B cell (primary cell): ENCODE measurements around the gene OPHN1. TPM values are rescaled to one million over a fixed set of nuclear protein-coding genes. Genes with fewer than 3 reads are reported as not detected.

Source experiments
- ATAC-seq: fragments of 200-7000 bp; cut with Tn5 transposase; one replicate; pipeline ENCODE4 v1.10.0; 2021; ENCODE audit warnings: low read depth, mild to moderate bottlenecking, moderate number of reproducible peaks, moderate library complexity
- CTCF ChIA-PET: fragments of 350-600 bp; sonication (Branson Sonifier 250); formaldehyde crosslinking; loops from one replicate; lab custom pipeline; 2021; ENCODE audit warnings: antibody characterized with exemption, inconsistent platforms; lab: Charles Lee
- POLR2A ChIA-PET: fragments of 350-600 bp; sonication (Branson Sonifier 250); formaldehyde crosslinking; loops from one replicate; lab custom pipeline; 2021; ENCODE audit warnings: antibody characterized with exemption; lab: Charles Lee
- DNase-seq: peaks from one replicate; pipeline ENCODE4 v3.0.0; 2013
- H2AFZ ChIP-seq: 2 replicates; pipeline ENCODE4 v1.6.1; 2012; ENCODE audit warnings: mild to moderate bottlenecking, low read depth, low read length; ENCODE audit not compliant: insufficient read depth, poor library complexity, severe bottlenecking
- H3K27ac ChIP-seq, 2 donors: 1 replicate in 1 of 2; 2 replicates in 1 of 2; pipeline ENCODE4 v1.5.1; 2012 to 2013; ENCODE audit warnings: low read length in 2 of 2, mild to moderate bottlenecking in 2 of 2, moderate library complexity in 1 of 2
- H3K27me3 ChIP-seq, 4 experiments: fragments of 200-600 bp in 1 of 4; sonication (generic) in 1 of 4; replicated peaks in 1 of 4; 1 replicate in 2 of 4; 2 replicates in 2 of 4; pipeline versions ENCODE4 v1.6.1 to v1.7.0; 2013 to 2016; ENCODE audit warnings: low read length in 3 of 4, mild to moderate bottlenecking in 2 of 4, mixed read lengths in 1 of 4, moderate library complexity in 1 of 4; ENCODE audit not compliant: insufficient read depth in 4 of 4, control insufficient read depth in 3 of 4; ENCODE audit errors: control extremely low read depth in 1 of 4
- H3K36me3 ChIP-seq, 2 experiments: replicated peaks in 1 of 2; 1 replicate in 1 of 2; 2 replicates in 1 of 2; pipeline versions ENCODE4 v1.6.1 to v1.7.1; 2013; ENCODE audit warnings: low read length in 1 of 2; ENCODE audit not compliant: insufficient read depth in 2 of 2, control insufficient read depth in 1 of 2; ENCODE audit errors: control extremely low read depth in 1 of 2, extremely low read depth in 1 of 2
- H3K4me1 ChIP-seq, 2 donors: fragments of 200-600 bp in 1 of 2; sonication (generic) in 1 of 2; 1 replicate in 1 of 2; 2 replicates in 1 of 2; pipeline versions ENCODE4 v1.5.1 to v1.6.1; 2013 to 2017; ENCODE audit warnings: low read length in 2 of 2; ENCODE audit not compliant: control insufficient read depth in 2 of 2, insufficient read depth in 2 of 2
- H3K4me2 ChIP-seq: replicated peaks from 2 replicates; pipeline ENCODE3; 2012; ENCODE audit warnings: mild to moderate bottlenecking, low read depth, low read length; ENCODE audit not compliant: poor library complexity, severe bottlenecking
- H3K4me3 ChIP-seq, 5 experiments: fragments of 200-600 bp in 1 of 5; sonication (generic) in 1 of 5; 1 replicate in 3 of 5; 2 replicates in 2 of 5; pipeline versions ENCODE4 v1.5.1 to v1.7.0; 2011 to 2016; ENCODE audit warnings: low read length in 4 of 5, mild to moderate bottlenecking in 4 of 5, low read depth in 2 of 5, control low read depth in 1 of 5, moderate library complexity in 1 of 5; ENCODE audit not compliant: insufficient read depth in 1 of 5; ENCODE audit errors: control extremely low read depth in 1 of 5, extremely low read depth in 1 of 5
- H3K79me2 ChIP-seq: fragments of 200-600 bp; sonication (generic); one replicate; pipeline ENCODE4 v1.6.0; 2016; ENCODE audit warnings: low read length; ENCODE audit not compliant: control insufficient read depth, insufficient read depth
- H3K9ac ChIP-seq: fragments of 200-600 bp; sonication (generic); 2 replicates; pipeline ENCODE4 v1.6.1; 2017; ENCODE audit warnings: mild to moderate bottlenecking, low read length, moderate library complexity
- H3K9me3 ChIP-seq, 3 donors: one replicate each; pipeline versions ENCODE4 v1.6.1 to v1.7.1; 2013; ENCODE audit warnings: low read length in 2 of 3; ENCODE audit not compliant: control insufficient read depth in 2 of 3, insufficient read depth in 1 of 3; ENCODE audit errors: control extremely low read depth in 1 of 3
- H4K20me1 ChIP-seq: 2 replicates; pipeline ENCODE4 v1.6.0; 2012; ENCODE audit warnings: mild to moderate bottlenecking, low read length; ENCODE audit not compliant: insufficient read depth, control insufficient read depth, poor library complexity, severe bottlenecking
- H3K27ac Mint-ChIP-seq: one replicate; pipeline ENCODE4 v1.8.0; 2021; ENCODE audit warnings: mixed read lengths
- H3K27me3 Mint-ChIP-seq: one replicate; pipeline ENCODE4 v1.8.0; 2021; ENCODE audit warnings: mixed read lengths
- H3K4me1 Mint-ChIP-seq: one replicate; pipeline ENCODE4 v1.8.0; 2021; ENCODE audit warnings: mixed read lengths
- H3K4me3 Mint-ChIP-seq: one replicate; pipeline ENCODE4 v1.8.0; 2021; ENCODE audit warnings: mixed read lengths
- H3K9me3 Mint-ChIP-seq: one replicate; pipeline ENCODE4 v1.8.0; 2022; ENCODE audit warnings: mixed read lengths; ENCODE audit not compliant: insufficient read depth
- EZH2 ChIP-seq: IDR thresholded peaks from 2 replicates; pipeline ENCODE4 v1.6.1; 2012; ENCODE audit warnings: borderline replicate concordance, low read depth, mild to moderate bottlenecking, moderate library complexity, low read length; ENCODE audit not compliant: insufficient read depth, poor library complexity, severe bottlenecking
- WGBS: methylation state at CpG from one replicate; pipeline ENCODE4 v1.1.5; 2013; ENCODE audit warnings: missing lambda C conversion rate; ENCODE audit not compliant: insufficient coverage; 5-methylcytosine and 5-hydroxymethylcytosine counted together
- intact Hi-C: fragments of 100-400 bp; cut with micrococcal nuclease; formaldehyde crosslinking; loops from one replicate; pipeline ENCODE4 v1.10.0; 2022
- polyA plus RNA-seq: library from polyadenylated mRNA; depleted of rRNA; stranded (reverse); fragments of >200 nt; gene quantifications from 2 replicates; pipeline ENCODE4 v1.2.3, GENCODE V29; 2012
- total RNA-seq, 2 donors: library from RNA; stranded (reverse); fragments of 120-200 nt in 1 of 2; gene quantifications; 1 replicate in 1 of 2; 2 replicates in 1 of 2; pipeline versions ENCODE4 v1.2.3 to v1.2.4, GENCODE V29; 2013 to 2022
- TF ChIP-seq, protein P1 (sequence below): fragments of 200-600 bp; IDR thresholded peaks from one replicate; pipeline ENCODE4 v1.8.0; 2022; ENCODE audit warnings: antibody characterized with exemption, mild to moderate bottlenecking

Gene OPHN1
- total and polyA plus RNA-seq, 2 donors (not counting 1 experiment from before 2014, with no cell fraction given) = 0.03 to 0.17 TPM

DNA sequence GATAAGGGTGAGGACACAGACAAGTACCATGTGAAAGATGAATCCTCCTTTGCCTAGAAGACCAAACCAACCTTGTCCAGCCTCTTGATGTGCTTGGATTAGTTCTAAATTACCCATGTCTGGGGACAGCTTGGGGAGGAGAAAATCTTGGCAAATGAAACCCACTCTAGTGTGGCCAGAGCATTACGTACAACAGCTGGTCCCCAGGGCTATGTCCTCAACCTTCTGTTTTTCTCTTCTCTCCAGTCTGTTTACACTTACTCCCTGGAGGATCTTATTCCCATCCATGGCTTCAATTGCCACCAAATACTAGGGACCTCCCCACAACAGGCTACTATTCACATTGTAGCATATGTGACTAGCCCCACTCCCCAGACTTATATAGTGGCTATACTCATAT is 384.5 kb downstream of the OPHN1 start:
- DNase-seq (no peak), ATAC-seq (no peak)
- H3K4me1 Mint-ChIP-seq = no peaks in the 10 kb centered on the region
- no peaks in the 10 kb centered on the region for H3K36me3 ChIP-seq
- H3K9me3 ChIP-seq = no peaks in the 10 kb centered on the region
- TF ChIP-seq, protein P1, sequence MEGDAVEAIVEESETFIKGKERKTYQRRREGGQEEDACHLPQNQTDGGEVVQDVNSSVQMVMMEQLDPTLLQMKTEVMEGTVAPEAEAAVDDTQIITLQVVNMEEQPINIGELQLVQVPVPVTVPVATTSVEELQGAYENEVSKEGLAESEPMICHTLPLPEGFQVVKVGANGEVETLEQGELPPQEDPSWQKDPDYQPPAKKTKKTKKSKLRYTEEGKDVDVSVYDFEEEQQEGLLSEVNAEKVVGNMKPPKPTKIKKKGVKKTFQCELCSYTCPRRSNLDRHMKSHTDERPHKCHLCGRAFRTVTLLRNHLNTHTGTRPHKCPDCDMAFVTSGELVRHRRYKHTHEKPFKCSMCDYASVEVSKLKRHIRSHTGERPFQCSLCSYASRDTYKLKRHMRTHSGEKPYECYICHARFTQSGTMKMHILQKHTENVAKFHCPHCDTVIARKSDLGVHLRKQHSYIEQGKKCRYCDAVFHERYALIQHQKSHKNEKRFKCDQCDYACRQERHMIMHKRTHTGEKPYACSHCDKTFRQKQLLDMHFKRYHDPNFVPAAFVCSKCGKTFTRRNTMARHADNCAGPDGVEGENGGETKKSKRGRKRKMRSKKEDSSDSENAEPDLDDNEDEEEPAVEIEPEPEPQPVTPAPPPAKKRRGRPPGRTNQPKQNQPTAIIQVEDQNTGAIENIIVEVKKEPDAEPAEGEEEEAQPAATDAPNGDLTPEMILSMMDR = no peak
- TF ChIP-seq EZH2 = no peak
- no peak overlapping the region for H3K4me3 ChIP-seq
- H3K9me3 Mint-ChIP-seq = no peaks in the 10 kb centered on the region
- no peaks in the 10 kb centered on the region for H3K4me1 ChIP-seq
- ChIA-PET POLR2A (no interaction called here), CTCF (no interaction called here)
- no peaks in the 10 kb centered on the region for H3K27me3 ChIP-seq
- no peak overlapping the region for H3K27ac ChIP-seq
- H3K4me2 ChIP-seq = no peak overlapping the region
- no peak overlapping the region for H3K27ac Mint-ChIP-seq
- H3K27me3 Mint-ChIP-seq = no peaks in the 10 kb centered on the region
- H3K4me3 Mint-ChIP-seq = no peak overlapping the region
- no peaks in the 10 kb centered on the region for H3K79me2 ChIP-seq
- WGBS = no CpG with 5 or more reads among the region's 1 CpG
- no peak overlapping the region for H3K9ac ChIP-seq
- intact Hi-C loops = no loop called here
- H4K20me1 ChIP-seq = no peaks in the 10 kb centered on the region
- no peak overlapping the region for H2AFZ ChIP-seq

GRCh38 chrX:68045008-68045577 is 388.2 kb downstream of the OPHN1 start:
- no CpG with 5 or more reads among the region's 2 CpGs for WGBS
- DNase-seq (no peak), ATAC-seq (no peak)
- Histone ChIP-seq H3K36me3 (no peaks in the 10 kb centered on the region), H3K9ac (no peak overlapping the region), H2AFZ (no peak overlapping the region), H3K4me1 (no peaks in the 10 kb centered on the region), H3K27ac (no peak overlapping the region), H3K9me3 (no peaks in the 10 kb centered on the region), H3K4me2 (no peak overlapping the region), H3K4me3 (no peak overlapping the region), H4K20me1 (no peaks in the 10 kb centered on the region), H3K79me2 (no peaks in the 10 kb centered on the region), H3K27me3 (no peaks in the 10 kb centered on the region)
- TF ChIP-seq EZH2 = no peak
- TF ChIP-seq, protein P1 = no peak
- Mint-ChIP-seq H3K4me1 (no peaks in the 10 kb centered on the region), H3K9me3 (no peaks in the 10 kb centered on the region), H3K27me3 (no peaks in the 10 kb centered on the region), H3K27ac (no peak overlapping the region), H3K4me3 (no peak overlapping the region)
- ChIA-PET POLR2A (no interaction called here), CTCF (no interaction called here)
- intact Hi-C loops = no loop called here
